ENCODE data around the gene TMED4. TPM values are rescaled to one million over a fixed set of nuclear protein-coding genes. Genes with fewer than 3 reads are reported as not detected.

The TMED4 gene
- total and polyA plus RNA-seq, 7 donors, result 29.8 to 64.4 (median 43.6) TPM

DNA sequence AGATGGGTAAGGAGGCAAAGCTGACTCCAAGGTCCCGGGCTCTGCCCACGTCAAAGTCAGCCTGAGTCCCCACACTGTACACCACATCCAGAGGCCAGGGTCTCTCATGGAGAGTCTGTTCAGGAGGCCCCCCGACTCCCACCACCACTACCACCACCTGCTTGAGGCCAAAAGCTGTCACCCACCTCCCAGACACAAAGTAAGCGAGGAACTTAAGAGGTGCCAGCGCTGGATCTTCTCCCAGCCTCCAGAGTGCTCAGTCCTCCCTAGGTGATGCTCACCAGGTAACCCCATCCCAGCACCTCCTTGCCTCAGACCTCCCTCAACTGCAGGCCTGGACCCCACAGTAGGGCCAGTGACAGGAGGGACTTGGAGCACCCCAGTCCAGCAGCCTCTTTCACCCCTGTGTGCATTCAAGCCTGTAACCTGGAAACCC is 41.4 kb downstream of the TMED4 start:
- Histone ChIP-seq H3K36me3 (ENCODE audit: insufficient read depth in 1 of 2, low read depth in 1 of 2) (no peaks in the 10 kb centered on the region), H3K9me3 (no peaks in the 10 kb centered on the region), H3K27ac (no peak overlapping the region), H3K27me3 (ENCODE audit: insufficient read depth in 3 of 3, low read length in 2 of 3) (no peaks in the 10 kb centered on the region), H3K4me3 (no peak overlapping the region), H3K4me1 (no peaks in the 10 kb centered on the region)
- intact Hi-C loops (cut with DNase I), result loop anchor here in 1 of 2 donors (10.0 kb wide), 1 partner anchor 196 kb away; no protein-coding TSS in a partner anchor
- TF ChIP-seq, protein P1, sequence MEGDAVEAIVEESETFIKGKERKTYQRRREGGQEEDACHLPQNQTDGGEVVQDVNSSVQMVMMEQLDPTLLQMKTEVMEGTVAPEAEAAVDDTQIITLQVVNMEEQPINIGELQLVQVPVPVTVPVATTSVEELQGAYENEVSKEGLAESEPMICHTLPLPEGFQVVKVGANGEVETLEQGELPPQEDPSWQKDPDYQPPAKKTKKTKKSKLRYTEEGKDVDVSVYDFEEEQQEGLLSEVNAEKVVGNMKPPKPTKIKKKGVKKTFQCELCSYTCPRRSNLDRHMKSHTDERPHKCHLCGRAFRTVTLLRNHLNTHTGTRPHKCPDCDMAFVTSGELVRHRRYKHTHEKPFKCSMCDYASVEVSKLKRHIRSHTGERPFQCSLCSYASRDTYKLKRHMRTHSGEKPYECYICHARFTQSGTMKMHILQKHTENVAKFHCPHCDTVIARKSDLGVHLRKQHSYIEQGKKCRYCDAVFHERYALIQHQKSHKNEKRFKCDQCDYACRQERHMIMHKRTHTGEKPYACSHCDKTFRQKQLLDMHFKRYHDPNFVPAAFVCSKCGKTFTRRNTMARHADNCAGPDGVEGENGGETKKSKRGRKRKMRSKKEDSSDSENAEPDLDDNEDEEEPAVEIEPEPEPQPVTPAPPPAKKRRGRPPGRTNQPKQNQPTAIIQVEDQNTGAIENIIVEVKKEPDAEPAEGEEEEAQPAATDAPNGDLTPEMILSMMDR (IDR thresholded peaks at IDR 0.05), result no peak
- DNase-seq (no peak), ATAC-seq (no peak)
- 88 to 90% (median 90%) methylated on average over 5 of the region's 5 CpGs for WGBS, 3 donors

DNA sequence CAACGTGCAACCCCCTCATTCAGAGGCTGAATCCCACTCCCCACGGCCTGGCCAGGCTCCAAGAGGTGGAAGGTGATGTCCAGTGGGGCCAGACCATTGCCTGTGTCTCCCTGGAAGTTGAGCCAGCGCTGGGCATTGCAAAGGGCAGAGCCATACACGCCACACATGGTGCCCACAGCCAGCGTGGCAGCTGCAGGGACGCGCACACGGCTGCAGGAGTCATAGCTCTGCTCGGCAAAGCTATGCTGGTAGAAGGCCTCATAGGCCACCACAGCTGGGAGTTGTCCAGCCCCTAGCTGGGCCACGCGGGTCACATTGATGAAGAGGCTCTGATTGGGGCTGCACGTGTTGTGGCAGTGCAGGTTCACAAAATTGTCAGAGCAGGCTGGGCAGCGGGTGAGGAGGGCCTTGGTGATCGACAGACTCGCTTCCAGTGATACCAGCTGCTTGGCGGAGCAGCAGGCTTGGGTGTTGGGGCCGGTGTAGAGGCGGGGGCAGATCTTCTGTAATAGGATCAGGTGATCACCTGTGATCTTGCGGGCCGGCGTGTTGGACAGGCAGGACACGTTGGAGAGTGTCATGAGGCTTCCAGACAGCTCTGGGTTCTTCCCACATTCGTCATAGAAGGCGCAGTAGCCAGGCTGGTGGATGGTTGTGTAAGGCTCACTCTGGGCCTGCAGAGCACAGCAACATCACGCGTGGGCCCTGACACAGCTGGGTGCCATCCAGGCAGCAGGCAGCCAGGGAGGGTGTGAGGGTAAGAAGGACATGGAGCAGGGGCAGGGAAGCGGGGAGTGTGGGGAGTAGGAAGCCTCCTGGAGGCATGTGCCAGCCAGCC is 42.1 kb downstream of the TMED4 start:
- H3K4me3 ChIP-seq, result no peak overlapping the region
- 85 to 86% (median 85%) methylated on average over 27 of the region's 27 CpGs for WGBS, 3 donors
- no peak overlapping the region for H3K27ac ChIP-seq
- H3K4me1 ChIP-seq, result no peaks in the 10 kb centered on the region
- H3K27me3 ChIP-seq (ENCODE audit: insufficient read depth in 3 of 3, low read length in 2 of 3), result no peaks in the 10 kb centered on the region
- intact Hi-C loops (cut with DNase I), result loop anchor here in 1 of 2 donors (10.0 kb wide), 1 partner anchor 195 kb away; no protein-coding TSS in a partner anchor
- DNase-seq (no peak), ATAC-seq (no peak)
- no peaks in the 10 kb centered on the region for H3K36me3 ChIP-seq (ENCODE audit: insufficient read depth in 1 of 2, low read depth in 1 of 2)
- TF ChIP-seq, protein P1 (IDR thresholded peaks at IDR 0.05), result no peak
- H3K9me3 ChIP-seq, result no peaks in the 10 kb centered on the region

DNA sequence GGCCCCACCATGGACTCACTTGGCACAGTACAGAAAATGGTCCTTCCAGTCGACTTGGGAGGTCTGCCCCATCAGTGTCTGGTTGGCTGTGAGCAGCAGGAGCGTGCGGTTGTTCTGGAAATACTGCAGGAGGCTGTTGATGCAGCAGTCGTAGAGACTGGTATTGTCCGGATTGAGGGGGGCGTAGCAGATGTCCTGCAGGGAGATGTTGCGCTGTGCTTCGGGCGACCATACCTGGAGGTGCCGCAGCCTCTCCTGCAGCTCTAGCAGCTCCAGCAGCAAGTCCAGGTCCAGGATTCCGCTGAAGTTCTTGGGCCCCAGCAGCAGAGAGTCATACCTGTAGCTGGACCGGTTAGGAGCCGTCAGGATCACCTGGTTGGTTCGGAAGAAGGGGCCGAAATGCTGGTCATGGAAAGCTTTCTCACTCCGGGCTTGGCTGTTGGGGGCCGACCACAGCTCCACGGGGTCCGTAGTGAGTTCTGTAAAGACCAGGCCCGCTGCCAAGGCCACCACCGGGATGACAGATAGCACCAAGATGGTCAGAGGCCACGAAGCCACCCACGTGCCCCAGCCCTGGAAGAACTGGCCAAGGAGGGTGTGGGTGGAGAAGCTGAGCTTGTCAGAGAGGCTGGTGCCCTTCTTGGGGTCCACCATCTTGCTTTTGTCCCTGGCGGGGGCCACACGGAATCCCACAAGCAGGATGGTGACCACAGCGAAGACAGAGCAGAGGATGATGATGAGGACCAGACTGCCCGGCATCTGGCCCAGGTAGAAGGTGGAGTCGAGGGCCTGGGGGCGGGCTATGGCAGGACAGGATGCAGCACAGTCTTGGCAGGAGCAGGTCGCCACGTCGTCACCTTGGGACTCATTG is 43.0 kb downstream of the TMED4 start:
- H3K27ac ChIP-seq, result no peak overlapping the region
- intact Hi-C loops (cut with DNase I), result no loop called here
- DNase-seq (no peak), ATAC-seq (no peak)
- H3K4me1 ChIP-seq, result no peaks in the 10 kb centered on the region
- no peaks in the 10 kb centered on the region for H3K36me3 ChIP-seq (ENCODE audit: insufficient read depth in 1 of 2, low read depth in 1 of 2)
- H3K27me3 ChIP-seq (ENCODE audit: insufficient read depth in 3 of 3, low read length in 2 of 3), result no peaks in the 10 kb centered on the region
- 88 to 93% (median 90%) methylated on average over 32 of the region's 32 CpGs for WGBS, 3 donors
- TF ChIP-seq, protein P1 (IDR thresholded peaks at IDR 0.05), result no peak
- no peak overlapping the region for H3K4me3 ChIP-seq
- H3K9me3 ChIP-seq, result no peaks in the 10 kb centered on the region

- H3K27me3 ChIP-seq (ENCODE audit: insufficient read depth in 3 of 3, low read length in 2 of 3), result no peaks in the 10 kb centered on the region
- 80 to 87% (median 83%) methylated on average over 17 of the region's 17 CpGs for WGBS, 3 donors
- DNase-seq, result no peak
- TF ChIP-seq, protein P1 (IDR thresholded peaks at IDR 0.05), result no peak
- H3K27ac ChIP-seq, result no peak overlapping the region
- H3K9me3 ChIP-seq, result no peaks in the 10 kb centered on the region
- no peak overlapping the region for H3K4me3 ChIP-seq
- intact Hi-C loops (cut with DNase I), result no loop called here
- ATAC-seq, result no peak
- no peaks in the 10 kb centered on the region for H3K4me1 ChIP-seq
- no peaks in the 10 kb centered on the region for H3K36me3 ChIP-seq (ENCODE audit: insufficient read depth in 1 of 2, low read depth in 1 of 2)
Measured at GRCh38 chr7:44538093-44538797, 43.8 kb downstream of the TMED4 start.

All from psoas muscle (tissue), 8 donors.